ENCODE measurements around the gene ATG9B.

DNA sequence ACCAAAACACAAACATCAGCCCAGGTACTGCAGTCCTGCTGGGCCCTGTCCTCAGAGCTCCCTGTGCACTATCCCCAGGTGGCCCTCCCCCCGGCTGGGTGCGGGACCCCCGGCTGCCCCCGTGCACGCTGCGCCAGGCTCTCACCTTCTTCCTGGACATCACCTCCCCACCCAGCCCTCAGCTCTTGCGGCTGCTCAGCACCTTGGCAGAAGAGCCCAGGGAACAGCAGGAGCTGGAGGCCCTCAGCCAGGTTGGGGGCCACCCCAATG, 14.3 kb downstream of the ATG9B start:
- TF ChIP-seq CTCF (IDR thresholded peaks at IDR 0.05 in 8 of 11, conservative IDR thresholded peaks at IDR 0.05 in 3 of 11) (no peak), POLR2A (IDR thresholded peaks at IDR 0.05) (no peak)
